ENCODE data around the gene UGT3A1.
"Not testable (repeated sequence)": the region's sequence is repeated elsewhere in the genome, so short reads cannot be mapped to it uniquely, and the experiment has no call there.

UGT3A1 gene

GRCh38 chr5:35988529-35988928 is 2.7 kb downstream of the UGT3A1 start:
- no peak for DNase-seq

DNA sequence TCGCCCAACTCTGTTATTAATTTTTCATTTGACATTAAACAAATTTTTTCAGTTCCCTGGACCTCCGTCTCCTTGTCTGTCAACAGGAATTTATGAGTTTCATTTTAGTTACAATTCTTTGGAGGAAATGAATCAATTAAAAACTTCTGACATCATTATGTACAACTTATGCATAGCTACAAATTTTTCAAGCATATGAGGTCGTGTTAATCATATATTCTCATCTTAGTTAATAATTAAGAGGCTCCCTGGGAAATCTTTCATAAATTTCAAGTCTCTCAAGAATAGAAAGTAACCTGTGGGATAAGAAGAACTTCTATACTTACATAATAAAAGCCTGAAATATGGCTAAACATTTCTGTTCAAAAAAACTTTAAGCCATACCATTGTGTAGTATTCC is 3.4 kb downstream of the UGT3A1 start:
- no peak for DNase-seq

GRCh38 chr5:35979715-35980114 is 11.5 kb downstream of the UGT3A1 start:
- no peak for DNase-seq

GRCh38 chr5:35976859-35977258 is 14.3 kb downstream of the UGT3A1 start:
- not testable (repeated sequence) for DNase-seq

DNA sequence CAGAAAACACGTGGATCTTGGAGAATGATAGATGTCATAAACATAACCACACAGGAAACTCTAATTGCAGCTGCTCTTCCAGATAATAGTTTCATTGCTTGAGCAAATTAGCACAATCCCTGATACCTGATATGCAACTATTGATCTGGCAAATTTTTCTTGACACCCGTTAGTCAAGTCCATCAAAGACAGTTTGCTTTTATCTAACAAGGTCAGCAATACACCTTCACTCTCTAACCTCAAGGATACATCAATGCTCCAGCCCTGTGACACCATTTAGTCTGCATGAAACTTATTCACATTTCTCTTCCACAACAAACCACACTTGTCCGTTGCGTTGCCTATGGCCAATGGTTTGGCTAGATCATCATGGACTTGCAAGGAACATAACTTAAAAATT is 16.6 kb downstream of the UGT3A1 start:
- DNase-seq = no peak

GRCh38 chr5:35971878-35972210 is 19.3 kb downstream of the UGT3A1 start:
- no peak for DNase-seq

- DNase-seq = no peak
Measured at GRCh38 chr5:35971186-35971877, 19.9 kb downstream of the UGT3A1 start.

DNA sequence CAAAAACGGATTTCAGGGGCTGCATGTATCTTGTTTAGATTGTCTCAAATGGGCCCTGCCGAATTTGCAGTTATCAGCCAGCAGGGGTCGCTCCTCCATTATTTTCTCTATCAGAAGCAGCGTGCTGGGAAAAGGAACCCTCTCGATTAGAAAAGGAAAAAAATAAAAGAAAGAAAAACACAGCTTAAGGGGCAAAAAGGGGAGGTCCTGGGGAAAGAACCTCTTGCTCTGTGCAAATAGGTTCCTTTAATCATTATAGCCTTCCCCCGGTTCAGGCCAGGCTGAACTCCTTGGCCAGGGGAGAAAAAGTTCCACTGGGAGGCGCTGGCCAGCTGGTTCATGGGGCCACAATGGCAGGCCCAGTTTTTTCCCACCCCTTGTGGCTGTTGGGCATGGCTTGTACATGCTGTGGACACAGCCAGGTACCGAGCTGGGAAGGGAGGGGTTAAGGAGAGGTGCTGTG is 27.8 kb downstream of the UGT3A1 start:
- no peak for DNase-seq

GRCh38 chr5:35960328-35960727 is 30.9 kb downstream of the UGT3A1 start:
- DNase-seq = no peak

GRCh38 chr5:35956429-35956828 is 34.8 kb downstream of the UGT3A1 start:
- DNase-seq = no peak

- no peak for DNase-seq
Measured at GRCh38 chr5:35954175-35954574, 37.0 kb downstream of the UGT3A1 start.

DNA sequence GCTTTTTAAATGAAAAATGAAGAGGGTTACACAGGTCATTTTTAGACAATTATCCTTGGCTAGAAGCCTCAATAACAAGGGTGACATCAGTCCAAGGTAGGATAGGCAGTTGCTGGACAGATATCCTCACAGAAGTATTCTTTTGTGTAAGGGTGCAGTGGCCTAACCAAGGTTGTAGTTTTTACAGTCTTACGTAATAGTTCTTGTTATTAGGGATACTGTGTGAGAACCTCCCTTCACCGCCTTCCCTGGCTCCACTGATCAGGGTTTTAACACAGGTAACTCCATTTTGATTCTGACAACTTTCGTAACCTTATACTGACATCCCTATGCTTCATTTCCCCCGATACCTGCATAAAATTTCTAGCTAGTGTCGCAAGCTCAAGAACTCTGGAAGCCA is 44.1 kb downstream of the UGT3A1 start:
- no peak for DNase-seq

- no peak for DNase-seq
Measured at GRCh38 chr5:35939639-35940038, 51.6 kb downstream of the UGT3A1 start.

- peak in 26 of 51 donors; percentile 4 to 67 (median 28) for DNase-seq
Measured at GRCh38 chr5:35938568-35939227, 52.5 kb downstream of the UGT3A1 start, which contains the start of gene CAPSL. TSS of gene CAPSL (minus strand) at chr5:35938622. CDS start at chr5:35921120, 17,502 bp downstream.

DNA sequence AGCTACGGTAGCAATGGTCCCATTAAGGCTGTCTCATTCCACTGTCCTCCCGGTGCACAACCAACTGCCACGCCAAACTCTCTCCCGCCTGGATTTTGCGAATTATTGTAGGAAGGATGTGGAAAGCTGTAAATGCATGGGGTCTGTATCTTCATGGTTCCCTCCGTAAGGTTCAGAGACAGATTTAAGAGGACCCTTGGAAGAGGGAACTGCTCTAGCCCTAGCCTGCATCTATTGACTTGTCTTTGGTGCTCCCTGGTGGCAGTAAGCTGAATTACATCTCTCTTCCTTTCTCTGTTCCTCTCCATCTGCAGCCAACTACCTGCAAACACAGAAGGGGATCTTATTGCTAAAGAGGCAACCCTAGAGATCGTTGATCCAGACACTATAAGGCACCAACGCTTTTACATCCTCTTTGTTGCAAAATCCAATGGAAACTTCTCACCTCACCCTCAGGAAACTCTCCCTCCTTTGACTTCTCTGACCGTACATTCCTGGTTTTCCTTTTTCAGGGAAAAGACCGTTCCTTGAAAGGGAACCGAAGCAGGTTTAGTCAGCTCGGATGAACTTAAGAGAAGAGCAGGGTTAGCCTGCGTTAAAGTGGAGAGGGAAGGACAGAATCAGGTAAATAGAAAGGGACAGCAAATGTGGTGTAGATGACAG is 64.7 kb downstream of the UGT3A1 start:
- peak in 30 of 51 donors; percentile 1 to 70 (median 33) for DNase-seq

DNA sequence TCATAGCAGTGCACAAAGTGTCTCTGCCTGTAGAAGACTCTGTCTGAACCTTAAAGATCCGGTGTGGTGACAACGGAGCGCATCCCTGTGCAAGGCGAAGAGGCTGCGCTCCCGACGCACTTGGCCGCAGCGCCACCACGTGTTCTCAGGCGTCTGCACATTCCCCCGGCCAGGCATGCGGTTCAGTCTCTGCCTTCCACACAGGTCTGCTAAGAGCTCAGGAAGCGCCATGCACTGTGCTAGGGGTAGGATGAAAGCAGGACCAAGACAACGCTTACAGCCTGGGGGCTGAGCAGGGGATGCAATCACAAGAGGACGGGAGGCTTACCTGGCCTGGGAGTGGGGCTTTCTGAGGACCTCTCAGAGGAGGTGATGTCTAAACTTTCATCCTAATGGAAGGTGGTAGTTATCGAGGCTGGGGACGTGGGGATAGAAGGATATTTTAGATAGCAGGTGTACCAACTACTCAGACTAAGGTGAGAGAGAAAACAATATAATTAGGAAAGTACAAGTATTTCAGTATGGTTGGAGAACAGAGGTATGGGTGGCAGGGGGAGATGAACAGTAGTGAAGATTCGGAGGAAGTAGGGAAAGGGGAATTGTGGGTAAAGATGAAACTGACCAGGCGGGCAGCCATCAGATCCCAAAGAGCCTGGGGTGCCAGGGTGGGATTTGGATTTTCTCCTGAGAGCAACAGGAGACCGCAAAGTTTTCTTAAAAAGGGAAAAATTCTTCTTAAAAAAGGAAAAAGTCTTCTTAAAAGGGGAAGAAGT is 66.1 kb downstream of the UGT3A1 start:
- DNase-seq = peak in 47 of 51 donors; percentile 2 to 75 (median 45)

DNA sequence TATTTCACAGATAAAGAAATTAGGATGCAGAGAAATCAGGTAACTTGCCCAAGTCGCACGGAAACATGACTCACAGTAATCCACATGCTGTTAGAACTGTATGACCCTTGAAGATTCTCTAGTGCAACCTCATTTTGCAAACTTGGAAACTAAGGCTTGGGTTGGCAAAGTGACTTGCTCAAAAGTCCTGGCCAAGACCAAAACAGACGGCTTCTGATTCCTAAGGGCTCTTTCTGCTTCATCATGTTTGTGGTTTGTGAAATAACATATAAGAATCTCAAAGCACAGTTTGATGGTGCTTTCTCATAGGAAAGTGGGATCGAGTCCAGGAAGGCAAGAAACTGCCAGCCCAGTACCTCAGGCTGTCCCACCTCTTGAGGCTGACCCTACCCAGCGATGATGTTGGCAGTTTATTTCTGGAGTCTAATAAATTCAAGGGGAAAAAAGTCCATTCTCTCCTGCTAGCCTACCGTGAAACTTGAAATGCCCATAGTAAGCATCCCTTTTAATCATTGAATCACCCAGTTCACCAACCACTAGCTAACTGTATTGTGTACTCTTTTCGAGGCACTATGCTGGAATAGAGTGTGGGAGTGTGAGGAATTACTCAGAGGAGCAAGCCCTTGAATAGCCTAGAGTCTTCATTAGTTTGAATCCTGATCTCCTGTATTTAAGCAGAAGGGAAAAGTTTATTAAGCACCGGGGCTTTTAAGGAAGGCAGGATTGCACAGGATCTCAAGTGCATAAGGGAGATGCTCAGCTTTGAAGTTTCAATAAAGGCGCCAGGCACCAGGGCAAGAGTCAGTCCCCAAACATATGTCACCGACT is 66.9 kb downstream of the UGT3A1 start:
- no peak for DNase-seq

DNA sequence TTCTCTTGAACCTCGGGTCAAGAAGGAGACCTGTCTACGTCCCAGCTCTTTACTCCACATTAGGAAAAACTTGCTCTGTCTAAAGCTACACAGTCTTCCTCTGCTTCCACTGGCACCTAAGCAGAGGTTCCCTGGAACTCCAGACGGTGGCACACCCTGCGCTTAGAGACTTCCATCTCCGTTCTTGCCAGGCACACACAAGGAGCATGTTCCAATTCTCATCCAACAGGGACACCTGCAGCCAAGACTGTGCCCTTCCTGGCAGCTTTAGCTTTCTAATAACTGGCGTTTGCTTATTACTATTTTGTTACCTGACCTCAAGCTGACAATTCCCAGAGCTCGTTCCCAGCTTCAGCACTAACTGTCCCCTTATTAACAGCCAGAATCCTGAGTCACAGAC is 68.7 kb downstream of the UGT3A1 start:
- DNase-seq = peak in 1 of 51 donors; percentile 0

- DNase-seq = no peak
Measured at GRCh38 chr5:35921930-35922329, 69.3 kb downstream of the UGT3A1 start.

GRCh38 chr5:35920890-35921289 is 70.3 kb downstream of the UGT3A1 start:
- no peak for DNase-seq

GRCh38 chr5:35919191-35919590 is 72.0 kb downstream of the UGT3A1 start:
- DNase-seq = no peak
